Measurements from ENCODE around the gene PHF21A. TPM values are rescaled to one million over a fixed set of nuclear protein-coding genes. Genes with fewer than 3 reads are reported as not detected.
A peak's percentile ranks its signal among the peaks of the same experiment; 100 is the strongest.

PHF21A gene
- total and polyA plus RNA-seq, 2 experiments from 2014 or later = 42.1 to 55.6 TPM

- Histone ChIP-seq H3K9me3 (ENCODE audit: low read depth) (no peaks in the 10 kb centered on the region), H3K4me3 (no peak overlapping the region), H3K27ac (no peak overlapping the region), H3K27me3 (no peaks in the 10 kb centered on the region), H3K36me3 (no peaks in the 10 kb centered on the region), H3K4me1 (ENCODE audit: low read depth) (no peaks in the 10 kb centered on the region)
- no peak for TF ChIP-seq CTCF (IDR thresholded peaks at IDR 0.05; ENCODE audit: low read depth, low read length)
- DNase-seq (ENCODE audit: low read depth in 1 of 2, low spot score in 1 of 2) = no peak
Measured at GRCh38 chr11:46141597-46141996, 20.3 kb upstream of the PHF21A start.

GRCh38 chr11:46134540-46134939, 13.3 kb upstream of the PHF21A start:
- Histone ChIP-seq H3K4me3 (no peak overlapping the region), H3K36me3 (no peaks in the 10 kb centered on the region), H3K27me3 (no peaks in the 10 kb centered on the region), H3K9me3 (ENCODE audit: low read depth) (no peaks in the 10 kb centered on the region), H3K27ac (no peak overlapping the region), H3K4me1 (ENCODE audit: low read depth) (no peaks in the 10 kb centered on the region)
- TF ChIP-seq CTCF (IDR thresholded peaks at IDR 0.05; ENCODE audit: low read depth, low read length) = no peak
- DNase-seq (ENCODE audit: low read depth in 1 of 2, low spot score in 1 of 2) = no peak

GRCh38 chr11:46134061-46134460, 12.8 kb upstream of the PHF21A start:
- H3K4me3 ChIP-seq = no peak overlapping the region
- no peak for DNase-seq (ENCODE audit: low read depth in 1 of 2, low spot score in 1 of 2)
- TF ChIP-seq CTCF (IDR thresholded peaks at IDR 0.05; ENCODE audit: low read depth, low read length) = no peak
- no peaks in the 10 kb centered on the region for H3K36me3 ChIP-seq
- no peaks in the 10 kb centered on the region for H3K9me3 ChIP-seq (ENCODE audit: low read depth)
- H3K27me3 ChIP-seq = no peaks in the 10 kb centered on the region
- H3K4me1 ChIP-seq (ENCODE audit: low read depth) = no peaks in the 10 kb centered on the region
- H3K27ac ChIP-seq = no peak overlapping the region

- no peak overlapping the region for H3K4me3 ChIP-seq
- H3K36me3 ChIP-seq = no peaks in the 10 kb centered on the region
- no peaks in the 10 kb centered on the region for H3K4me1 ChIP-seq (ENCODE audit: low read depth)
- no peak overlapping the region for H3K27ac ChIP-seq
- H3K9me3 ChIP-seq (ENCODE audit: low read depth) = no peaks in the 10 kb centered on the region
- peak in 1 of 2 donors; percentile 22 for DNase-seq (ENCODE audit: low read depth in 1 of 2, low spot score in 1 of 2)
- H3K27me3 ChIP-seq = no peaks in the 10 kb centered on the region
- TF ChIP-seq CTCF (IDR thresholded peaks at IDR 0.05; ENCODE audit: low read depth, low read length) = no peak
Measured at GRCh38 chr11:46133119-46133518, 11.9 kb upstream of the PHF21A start.

- H3K36me3 ChIP-seq = no peaks in the 10 kb centered on the region
- no peak for DNase-seq (ENCODE audit: low read depth in 1 of 2, low spot score in 1 of 2)
- TF ChIP-seq CTCF (IDR thresholded peaks at IDR 0.05; ENCODE audit: low read depth, low read length) = no peak
Measured at GRCh38 chr11:46130286-46130940, 9.2 kb upstream of the PHF21A start.

More at GRCh38 chr11:46130286-46130940, 9.2 kb upstream of the PHF21A start:
- H3K4me1 ChIP-seq (ENCODE audit: low read depth) = no peaks in the 10 kb centered on the region
- no peaks in the 10 kb centered on the region for H3K27me3 ChIP-seq
- no peaks in the 10 kb centered on the region for H3K9me3 ChIP-seq (ENCODE audit: low read depth)
- H3K4me3 ChIP-seq = no peak overlapping the region
- H3K27ac ChIP-seq = no peak overlapping the region

All from cardiac muscle cell (in vitro differentiated cells and primary cell).